Cardiac fibroblast (primary cell): ENCODE data around the gene EML6.

Experiments used
- DNase-seq, 2 donors: peaks; one replicate each; pipeline versions ENCODE4 v3.0.0 to v3.0.0-alpha.2; 2010; ENCODE audit warnings: low read depth in 2 of 2
- H3K4me3 ChIP-seq, 2 donors: replicated peaks in 1 of 2; 1 replicate in 1 of 2; 2 replicates in 1 of 2; pipeline ENCODE4 v1.5.1; 2011; ENCODE audit warnings: low read depth in 2 of 2, low read length in 2 of 2, mild to moderate bottlenecking in 2 of 2, moderate library complexity in 1 of 2
- TF ChIP-seq, protein P1 (sequence below): IDR thresholded peaks from one replicate; pipeline ENCODE4 v1.5.1; 2011; ENCODE audit warnings: low read depth, mild to moderate bottlenecking, low read length, inconsistent platforms

Gene EML6

DNA sequence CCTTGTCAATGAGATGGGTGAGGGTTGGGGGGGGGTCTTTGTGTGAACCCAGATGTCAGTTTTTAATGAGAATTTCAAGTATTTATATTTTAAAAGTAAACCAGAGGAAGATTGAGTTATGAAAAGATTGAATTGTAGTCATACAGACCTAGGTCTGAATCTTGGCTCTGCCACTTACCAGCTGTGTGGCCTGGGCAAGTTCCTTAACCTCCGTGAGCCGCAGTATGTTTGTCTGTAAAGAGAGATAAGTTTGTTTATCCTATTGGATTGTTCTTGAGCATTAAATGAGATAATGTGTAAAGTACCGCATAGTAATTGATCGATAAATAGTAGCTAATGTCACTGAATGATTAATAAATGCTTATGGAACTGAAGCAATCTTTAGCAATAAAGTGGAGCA, 63.8 kb downstream of the EML6 start:
- TF ChIP-seq, protein P1, sequence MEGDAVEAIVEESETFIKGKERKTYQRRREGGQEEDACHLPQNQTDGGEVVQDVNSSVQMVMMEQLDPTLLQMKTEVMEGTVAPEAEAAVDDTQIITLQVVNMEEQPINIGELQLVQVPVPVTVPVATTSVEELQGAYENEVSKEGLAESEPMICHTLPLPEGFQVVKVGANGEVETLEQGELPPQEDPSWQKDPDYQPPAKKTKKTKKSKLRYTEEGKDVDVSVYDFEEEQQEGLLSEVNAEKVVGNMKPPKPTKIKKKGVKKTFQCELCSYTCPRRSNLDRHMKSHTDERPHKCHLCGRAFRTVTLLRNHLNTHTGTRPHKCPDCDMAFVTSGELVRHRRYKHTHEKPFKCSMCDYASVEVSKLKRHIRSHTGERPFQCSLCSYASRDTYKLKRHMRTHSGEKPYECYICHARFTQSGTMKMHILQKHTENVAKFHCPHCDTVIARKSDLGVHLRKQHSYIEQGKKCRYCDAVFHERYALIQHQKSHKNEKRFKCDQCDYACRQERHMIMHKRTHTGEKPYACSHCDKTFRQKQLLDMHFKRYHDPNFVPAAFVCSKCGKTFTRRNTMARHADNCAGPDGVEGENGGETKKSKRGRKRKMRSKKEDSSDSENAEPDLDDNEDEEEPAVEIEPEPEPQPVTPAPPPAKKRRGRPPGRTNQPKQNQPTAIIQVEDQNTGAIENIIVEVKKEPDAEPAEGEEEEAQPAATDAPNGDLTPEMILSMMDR, result no peak
- H3K4me3 ChIP-seq, result no peak overlapping the region
- DNase-seq, result no peak

DNA sequence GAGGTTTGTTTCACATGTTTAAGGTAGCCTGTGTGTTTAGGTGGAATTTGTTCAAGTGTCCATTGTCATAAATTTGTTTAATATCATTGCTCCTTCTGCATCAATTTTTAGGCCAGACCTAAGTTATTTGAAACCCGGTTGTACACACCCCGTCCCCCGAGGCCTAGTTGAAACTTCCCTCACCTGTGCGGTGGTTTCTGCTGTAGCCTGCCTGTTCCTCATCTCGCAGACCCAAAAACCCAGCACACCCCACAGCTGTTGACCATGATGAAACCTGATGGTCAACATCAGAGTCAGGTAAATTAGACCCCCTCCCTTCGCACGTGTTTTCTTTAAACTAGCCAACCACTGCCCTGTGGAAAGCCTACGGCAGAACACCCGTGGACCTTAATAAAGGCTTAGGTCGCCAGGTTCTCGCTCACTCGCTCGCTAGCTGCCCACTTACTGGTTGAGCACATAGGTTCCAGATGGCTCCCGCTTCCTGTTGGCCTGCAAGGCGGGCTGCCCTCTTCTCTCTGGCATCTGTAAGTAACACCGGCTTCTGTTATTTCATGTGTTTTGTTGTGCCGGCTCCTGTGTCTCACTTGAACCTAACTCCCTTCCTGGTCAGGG, 64.4 kb downstream of the EML6 start:
- DNase-seq, result no peak
- no peak overlapping the region for H3K4me3 ChIP-seq
- TF ChIP-seq, protein P1, result no peak

DNA sequence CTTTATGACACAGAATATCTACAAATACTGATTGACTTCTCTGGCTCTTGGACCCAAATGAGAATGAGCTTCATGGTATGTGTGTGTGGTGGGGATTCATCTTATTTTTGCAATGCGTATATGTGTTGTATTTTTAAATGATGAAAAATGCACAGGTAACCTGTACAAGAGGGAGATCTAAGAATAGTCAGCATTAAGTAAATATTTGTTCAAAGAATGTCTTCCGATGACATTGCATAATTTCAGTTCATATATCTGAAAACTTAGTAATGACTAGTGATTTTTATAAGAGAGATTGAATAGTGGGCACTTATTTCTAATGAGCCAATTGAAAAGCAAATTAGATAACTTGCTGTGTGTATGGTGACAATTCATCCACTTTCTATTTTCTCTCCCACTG, 66.4 kb downstream of the EML6 start:
- TF ChIP-seq, protein P1, result no peak
- no peak for DNase-seq

DNA sequence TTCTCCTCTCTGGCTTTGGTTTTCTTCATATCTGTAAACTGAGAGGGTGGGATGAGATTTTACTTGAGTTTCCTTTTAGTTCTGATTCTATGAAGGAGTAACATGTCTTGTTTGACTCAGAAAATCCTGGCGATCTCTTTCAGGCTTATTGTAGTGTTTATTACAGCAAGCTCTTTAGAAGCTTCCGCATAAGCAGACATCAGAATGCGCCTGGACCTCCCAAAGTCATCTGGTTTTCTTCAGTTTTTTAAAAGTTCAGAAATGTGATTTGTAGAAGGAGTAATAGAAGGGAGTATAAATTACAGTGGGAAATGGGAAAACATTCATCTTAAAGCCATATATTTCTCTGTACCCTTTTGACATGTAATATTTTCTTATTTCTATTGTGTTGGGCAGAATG, 68.4 kb downstream of the EML6 start:
- TF ChIP-seq, protein P1, result no peak
- no peak overlapping the region for H3K4me3 ChIP-seq
- DNase-seq, result no peak

More for the DNA sequence above, 66.4 kb downstream of the EML6 start:
- no peak overlapping the region for H3K4me3 ChIP-seq

DNA sequence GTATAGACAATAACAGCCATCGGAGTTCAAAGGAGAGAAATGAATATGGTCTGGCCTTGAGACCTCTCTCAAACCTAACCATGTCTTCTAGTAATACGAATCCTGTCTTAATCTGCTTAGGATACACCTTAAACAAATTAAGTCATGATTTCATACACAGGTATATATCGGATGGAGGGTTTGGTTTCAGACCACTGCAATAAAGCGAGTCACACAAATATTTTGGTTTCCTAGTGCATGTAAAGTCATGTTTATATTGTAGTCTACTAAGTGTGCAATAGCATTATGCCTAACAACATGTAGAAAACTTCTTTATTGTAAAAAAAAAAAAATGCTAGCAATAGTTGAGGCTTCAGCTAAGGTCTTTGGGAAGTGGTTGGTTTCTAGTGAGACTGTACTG, 73.8 kb downstream of the EML6 start:
- H3K4me3 ChIP-seq, result no peak overlapping the region
- TF ChIP-seq, protein P1, result no peak
- no peak for DNase-seq

DNA sequence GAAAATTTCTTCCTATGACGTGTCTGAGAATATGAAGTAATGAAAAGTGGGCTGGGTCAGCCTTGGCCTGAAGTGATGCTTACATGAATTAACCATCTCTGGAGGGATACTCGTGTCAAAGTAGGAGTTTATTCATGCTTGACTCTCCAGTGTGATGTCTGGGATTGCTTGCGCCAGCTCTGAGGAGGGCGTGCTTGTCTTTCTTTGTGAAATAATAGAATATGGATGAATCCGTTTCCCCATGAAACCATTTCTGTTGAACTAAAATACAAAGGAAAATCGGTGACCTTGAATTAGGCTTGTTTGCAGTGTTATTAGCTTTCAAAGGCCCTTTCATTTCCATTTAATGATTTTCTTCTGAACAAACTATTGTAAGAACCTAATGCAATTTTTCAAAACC, 77.9 kb downstream of the EML6 start:
- TF ChIP-seq, protein P1, result no peak
- no peak for DNase-seq
- H3K4me3 ChIP-seq, result no peak overlapping the region
